Dermis microvascular lymphatic vessel endothelial cell (primary cell): ENCODE measurements around the gene ANKRD40CL. TPM values are rescaled to one million over a fixed set of nuclear protein-coding genes. Genes with fewer than 3 reads are reported as not detected.
"Not testable (repeated sequence)": the region's sequence is repeated elsewhere in the genome, so short reads cannot be mapped to it uniquely, and the experiment has no call there.

Experiments used
- DNase-seq, 2 donors: peaks; one replicate each; pipeline versions ENCODE4 v3.0.0 to v3.0.0-alpha.2; 2010; ENCODE audit warnings: low read depth in 2 of 2
- total RNA-seq: library from RNA; depleted of rRNA; stranded (reverse); fragments of >200 nt; gene quantifications from 2 replicates; pipeline ENCODE4 v1.2.1, GENCODE V29; 2014

Gene ANKRD40CL
- not detected in 2 replicates for total RNA-seq

- no peak for DNase-seq
Observed at GRCh38 chr17:50767446-50767845, at the start of gene ANKRD40CL. TSS of gene ANKRD40CL (minus strand) at chr17:50767518. CDS start at chr17:50766913, 605 bp downstream.

- no peak for DNase-seq
Observed at GRCh38 chr17:50816271-50816670, 49.0 kb upstream of the ANKRD40CL start.

- DNase-seq, result no peak
Observed at GRCh38 chr17:50815400-50815799, 48.1 kb upstream of the ANKRD40CL start.

GRCh38 chr17:50813583-50813982 is 46.3 kb upstream of the ANKRD40CL start:
- no peak for DNase-seq

GRCh38 chr17:50808888-50809287 is 41.6 kb upstream of the ANKRD40CL start:
- DNase-seq, result no peak

GRCh38 chr17:50808413-50808812 is 41.1 kb upstream of the ANKRD40CL start:
- no peak for DNase-seq

GRCh38 chr17:50807675-50808074 is 40.4 kb upstream of the ANKRD40CL start:
- no peak for DNase-seq

- DNase-seq, result no peak
Observed at GRCh38 chr17:50807009-50807408, 39.7 kb upstream of the ANKRD40CL start.

- DNase-seq, result no peak
Observed at GRCh38 chr17:50806141-50806643, 38.9 kb upstream of the ANKRD40CL start.

GRCh38 chr17:50805486-50805885 is 38.2 kb upstream of the ANKRD40CL start:
- no peak for DNase-seq

- not testable (repeated sequence) for DNase-seq
Observed at GRCh38 chr17:50804749-50805475, 37.6 kb upstream of the ANKRD40CL start.

- DNase-seq, result no peak
Observed at GRCh38 chr17:50803676-50804075, 36.4 kb upstream of the ANKRD40CL start.

GRCh38 chr17:50802609-50803571 is 35.6 kb upstream of the ANKRD40CL start:
- no peak for DNase-seq

GRCh38 chr17:50800196-50800700 is 32.9 kb upstream of the ANKRD40CL start:
- DNase-seq, result no peak

GRCh38 chr17:50799582-50799981 is 32.3 kb upstream of the ANKRD40CL start:
- no peak for DNase-seq

- DNase-seq, result no peak
Observed at GRCh38 chr17:50798424-50799288, 31.3 kb upstream of the ANKRD40CL start.

- DNase-seq, result no peak
Observed at GRCh38 chr17:50797135-50797810, 30.0 kb upstream of the ANKRD40CL start.

GRCh38 chr17:50794361-50794760 is 27.0 kb upstream of the ANKRD40CL start:
- DNase-seq, result no peak

- DNase-seq, result no peak
Observed at GRCh38 chr17:50793007-50793406, 25.7 kb upstream of the ANKRD40CL start.

GRCh38 chr17:50792132-50792531 is 24.8 kb upstream of the ANKRD40CL start:
- no peak for DNase-seq
